OCI-LY1 (cell line): ENCODE results near the gene CSMD2.

ENCODE experiments used
- H2AFZ ChIP-seq: fragments of 200-600 bp; sonication (generic), shearing (Covaris generic); 2 replicates; pipeline ENCODE4 v1.6.0; 2014; ENCODE audit warnings: antibody characterized with exemption, mild to moderate bottlenecking, low read length
- H3F3A ChIP-seq: fragments of 200-600 bp; sonication (generic), shearing (Covaris generic); 2 replicates; pipeline ENCODE4 v1.6.0; 2014; ENCODE audit warnings: mild to moderate bottlenecking, antibody characterized with exemption, low read length, moderate library complexity; ENCODE audit not compliant: insufficient read depth
- H3K27ac ChIP-seq: fragments of 200-600 bp; sonication (generic); 2 replicates; pipeline ENCODE4 v1.5.1; 2014; ENCODE audit warnings: low read length, mixed run types, mild to moderate bottlenecking, low read depth; ENCODE audit not compliant: poor library complexity, severe bottlenecking
- H3K27me3 ChIP-seq: fragments of 200-600 bp; sonication (generic); 2 replicates; pipeline ENCODE4 v1.6.0; 2014; ENCODE audit warnings: antibody characterized with exemption, mild to moderate bottlenecking, low read length, moderate library complexity; ENCODE audit not compliant: insufficient read depth
- H3K36me3 ChIP-seq: fragments of 200-600 bp; sonication (generic); 2 replicates; pipeline ENCODE4 v1.6.1; 2014; ENCODE audit warnings: mild to moderate bottlenecking, antibody characterized with exemption, low read length, moderate library complexity, mixed read lengths; ENCODE audit not compliant: insufficient read depth
- H3K4me1 ChIP-seq: fragments of 200-600 bp; sonication (generic); 2 replicates; pipeline ENCODE4 v1.5.1; 2014; ENCODE audit warnings: mild to moderate bottlenecking, low read length, moderate library complexity; ENCODE audit not compliant: insufficient read depth, severe bottlenecking
- H3K4me2 ChIP-seq: fragments of 200-600 bp; sonication (generic), shearing (Covaris generic); 2 replicates; pipeline ENCODE4 v1.6.1; 2014; ENCODE audit warnings: low read length
- H3K4me3 ChIP-seq: fragments of 200-600 bp; sonication (generic); 2 replicates; pipeline ENCODE4 v1.5.1; 2014; ENCODE audit warnings: low read length, low read depth, mild to moderate bottlenecking, mixed read lengths; ENCODE audit not compliant: poor library complexity, severe bottlenecking
- H3K79me2 ChIP-seq: fragments of 200-600 bp; shearing (Covaris generic); 2 replicates; pipeline ENCODE4 v1.6.1; 2016; ENCODE audit warnings: mixed run types, low read length, mixed read lengths; ENCODE audit not compliant: insufficient read depth
- H3K9ac ChIP-seq: fragments of 200-600 bp; sonication (generic), shearing (Covaris generic); 2 replicates; pipeline ENCODE4 v1.6.1; 2014; ENCODE audit warnings: mild to moderate bottlenecking, low read length, mixed read lengths
- H3K9me2 ChIP-seq: fragments of 200-600 bp; sonication (generic), shearing (Covaris generic); 2 replicates; pipeline ENCODE4 v1.6.1; 2014; ENCODE audit warnings: low read depth, mild to moderate bottlenecking, low read length, mixed read lengths
- H3K9me3 ChIP-seq: fragments of 200-600 bp; shearing (Covaris generic); 2 replicates; pipeline ENCODE4 v1.6.1; 2014; ENCODE audit warnings: low read length, mixed read lengths
- H4K20me1 ChIP-seq: fragments of 200-600 bp; sonication (generic), shearing (Covaris generic); 2 replicates; pipeline ENCODE4 v1.6.0; 2016; ENCODE audit warnings: mild to moderate bottlenecking, low read length; ENCODE audit not compliant: insufficient read depth
- EZH2 ChIP-seq: fragments of 200-600 bp; sonication (generic), shearing (Covaris generic); IDR thresholded peaks from 2 replicates; pipeline ENCODE4 v1.8.0; 2017; ENCODE audit warnings: borderline replicate concordance, mixed run types, mild to moderate bottlenecking, antibody characterized with exemption, low read length, moderate library complexity, mixed read lengths
- TF ChIP-seq, protein P1 (sequence below): fragments of 200-600 bp; sonication (generic), shearing (Covaris generic); IDR thresholded peaks from 2 replicates; pipeline ENCODE4 v1.5.1; 2017; ENCODE audit warnings: mild to moderate bottlenecking, antibody characterized with exemption, low read length, moderate library complexity, mixed read lengths

The CSMD2 gene

DNA sequence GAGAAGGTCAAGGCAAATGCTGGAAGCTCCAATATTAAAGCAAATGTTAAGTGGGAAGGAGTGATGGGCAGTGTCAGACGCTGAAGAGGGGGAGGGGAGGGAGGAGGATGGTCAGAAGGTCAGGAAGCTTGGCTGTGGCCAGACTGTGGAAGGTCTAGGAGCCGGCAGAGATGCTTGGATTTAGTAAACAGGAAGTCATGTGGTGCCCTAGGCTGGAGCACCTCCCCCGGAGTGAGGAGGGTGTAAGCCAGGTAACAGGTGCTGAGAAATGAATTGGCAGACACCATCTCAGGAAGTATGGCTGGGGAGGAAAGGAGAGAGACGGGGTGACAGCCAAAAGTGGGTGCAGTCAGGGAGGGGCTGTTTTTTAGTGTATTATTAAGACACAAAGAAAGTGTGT is 17.7 kb downstream of the CSMD2 start:
- no peaks in the 10 kb centered on the region for H3K79me2 ChIP-seq
- no peaks in the 10 kb centered on the region for H4K20me1 ChIP-seq
- H3K9ac ChIP-seq: no peak overlapping the region
- no peak overlapping the region for H2AFZ ChIP-seq
- no peak overlapping the region for H3K4me2 ChIP-seq
- TF ChIP-seq, protein P1, sequence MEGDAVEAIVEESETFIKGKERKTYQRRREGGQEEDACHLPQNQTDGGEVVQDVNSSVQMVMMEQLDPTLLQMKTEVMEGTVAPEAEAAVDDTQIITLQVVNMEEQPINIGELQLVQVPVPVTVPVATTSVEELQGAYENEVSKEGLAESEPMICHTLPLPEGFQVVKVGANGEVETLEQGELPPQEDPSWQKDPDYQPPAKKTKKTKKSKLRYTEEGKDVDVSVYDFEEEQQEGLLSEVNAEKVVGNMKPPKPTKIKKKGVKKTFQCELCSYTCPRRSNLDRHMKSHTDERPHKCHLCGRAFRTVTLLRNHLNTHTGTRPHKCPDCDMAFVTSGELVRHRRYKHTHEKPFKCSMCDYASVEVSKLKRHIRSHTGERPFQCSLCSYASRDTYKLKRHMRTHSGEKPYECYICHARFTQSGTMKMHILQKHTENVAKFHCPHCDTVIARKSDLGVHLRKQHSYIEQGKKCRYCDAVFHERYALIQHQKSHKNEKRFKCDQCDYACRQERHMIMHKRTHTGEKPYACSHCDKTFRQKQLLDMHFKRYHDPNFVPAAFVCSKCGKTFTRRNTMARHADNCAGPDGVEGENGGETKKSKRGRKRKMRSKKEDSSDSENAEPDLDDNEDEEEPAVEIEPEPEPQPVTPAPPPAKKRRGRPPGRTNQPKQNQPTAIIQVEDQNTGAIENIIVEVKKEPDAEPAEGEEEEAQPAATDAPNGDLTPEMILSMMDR: no peak
- TF ChIP-seq EZH2: no peak
- no peaks in the 10 kb centered on the region for H3F3A ChIP-seq
- H3K27me3 ChIP-seq: no peaks in the 10 kb centered on the region
- no peaks in the 10 kb centered on the region for H3K36me3 ChIP-seq
- no peaks in the 10 kb centered on the region for H3K4me1 ChIP-seq
- no peaks in the 10 kb centered on the region for H3K9me3 ChIP-seq
- no peak overlapping the region for H3K4me3 ChIP-seq
- H3K9me2 ChIP-seq: no peaks in the 10 kb centered on the region
- H3K27ac ChIP-seq: no peak overlapping the region

DNA sequence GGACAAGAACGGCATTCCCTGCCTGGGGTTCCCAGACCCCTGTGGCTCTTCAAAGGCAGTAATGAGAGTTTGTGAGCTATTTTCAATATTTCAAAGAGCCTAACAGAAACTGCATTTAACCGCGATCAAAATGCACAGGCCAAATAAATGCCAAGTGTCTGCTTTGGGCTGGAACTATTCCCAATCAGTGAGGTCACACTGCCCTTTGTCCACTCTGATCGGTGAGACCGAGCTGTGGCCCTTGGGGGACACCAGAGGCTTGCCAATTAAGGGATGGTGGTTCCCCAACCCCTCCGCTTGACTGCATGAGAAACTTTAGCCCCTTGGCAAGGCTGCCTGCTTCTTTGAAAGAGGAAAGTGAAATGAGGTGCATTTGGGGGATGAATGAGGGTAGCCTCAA is 20.3 kb downstream of the CSMD2 start:
- H3F3A ChIP-seq: no peaks in the 10 kb centered on the region
- no peaks in the 10 kb centered on the region for H3K36me3 ChIP-seq
- H3K9me3 ChIP-seq: no peaks in the 10 kb centered on the region
- H3K4me1 ChIP-seq: no peaks in the 10 kb centered on the region
- H3K4me2 ChIP-seq: no peak overlapping the region
- no peaks in the 10 kb centered on the region for H3K9me2 ChIP-seq
- no peak overlapping the region for H3K4me3 ChIP-seq
- H3K9ac ChIP-seq: no peak overlapping the region
- no peak overlapping the region for H3K27ac ChIP-seq
- TF ChIP-seq EZH2: no peak
- TF ChIP-seq, protein P1: no peak
- no peak overlapping the region for H2AFZ ChIP-seq
- H3K79me2 ChIP-seq: no peaks in the 10 kb centered on the region
- H3K27me3 ChIP-seq: no peaks in the 10 kb centered on the region
- no peaks in the 10 kb centered on the region for H4K20me1 ChIP-seq

DNA sequence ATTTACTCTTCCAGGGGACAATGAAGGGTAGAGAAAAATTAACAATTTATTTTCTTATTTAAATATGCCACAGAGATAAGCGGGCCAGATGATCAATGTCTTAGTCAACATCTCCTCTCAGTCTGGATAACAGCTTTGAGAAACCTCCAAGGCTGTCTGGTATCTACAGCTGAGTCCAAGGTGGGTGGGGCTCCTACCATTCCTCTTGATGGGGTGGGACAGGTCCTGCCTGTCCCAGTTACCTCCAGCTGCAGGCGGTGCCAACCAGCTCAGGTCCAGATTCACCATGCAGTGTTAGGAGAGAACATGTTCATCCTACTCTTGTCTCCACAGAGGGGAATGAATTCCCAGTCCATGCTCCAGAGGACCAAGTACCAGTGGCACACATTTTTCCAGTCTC is 21.1 kb downstream of the CSMD2 start:
- TF ChIP-seq, protein P1: no peak
- no peak for TF ChIP-seq EZH2
- Histone ChIP-seq H3F3A (no peaks in the 10 kb centered on the region), H3K36me3 (no peaks in the 10 kb centered on the region), H3K9ac (no peak overlapping the region), H3K27ac (no peak overlapping the region), H3K27me3 (no peaks in the 10 kb centered on the region), H3K9me3 (no peaks in the 10 kb centered on the region), H3K4me2 (no peak overlapping the region), H3K9me2 (no peaks in the 10 kb centered on the region), H4K20me1 (no peaks in the 10 kb centered on the region), H3K4me3 (no peak overlapping the region), H3K79me2 (no peaks in the 10 kb centered on the region), H3K4me1 (no peaks in the 10 kb centered on the region), H2AFZ (no peak overlapping the region)
